Measurements from ENCODE around the gene CEP164. TPM values are rescaled to one million over a fixed set of nuclear protein-coding genes. Genes with fewer than 3 reads are reported as not detected.

CEP164 gene
- total RNA-seq, 1 experiment from 2014 or later: 22.2 TPM

- no TSS peak for BruUV-seq (replicated peaks)
- CTCF ChIA-PET: no interaction called here
- Histone ChIP-seq H3K9me3 (ENCODE audit: control insufficient read depth in 1 of 2, insufficient read depth in 1 of 2, low read depth in 1 of 2, low read length in 2 of 2) (no peaks in the 10 kb centered on the region), H3K36me3 (ENCODE audit: control insufficient read depth in 1 of 2, insufficient read depth in 2 of 2, low read length in 2 of 2) (no peaks in the 10 kb centered on the region), H3K4me3 (replicated peaks in 1 of 2; ENCODE audit: low read depth in 1 of 2, low read length in 2 of 2) (peak overlapping the region; percentile 65 to 68), H2AFZ (ENCODE audit: low read depth, low read length, poor library complexity, severe bottlenecking) (no peak overlapping the region), H3K79me2 (ENCODE audit: insufficient read depth, low read length) (no peaks in the 10 kb centered on the region), H4K20me1 (ENCODE audit: insufficient read depth) (no peaks in the 10 kb centered on the region), H3K9me2 (ENCODE audit: insufficient read depth) (no peaks in the 10 kb centered on the region), H3K9ac (ENCODE audit: low read length) (no peak overlapping the region), H3K4me1 (ENCODE audit: control insufficient read depth in 1 of 2, insufficient read depth in 2 of 2, low read length in 2 of 2) (peaks cover 7 to 16% of the 10 kb centered on the region in 2 experiments; a peak in 3 of 4 replicates), H3K27ac (ENCODE audit: low read depth, low read length) (no peak overlapping the region), H3K4me2 (ENCODE audit: low read length) (peak overlapping the region; percentile 92), H3K27me3 (ENCODE audit: insufficient read depth, low read length) (no peaks in the 10 kb centered on the region)
- DNase-seq (ENCODE audit: low read depth, low spot score) (no peak), ATAC-seq (no peak)
- no peak for TF ChIP-seq CEBPB (IDR thresholded peaks at IDR 0.05; ENCODE audit: low read depth)
- TF ChIP-seq JUND (IDR thresholded peaks at IDR 0.05): no peak
- TF ChIP-seq CBX3 (IDR thresholded peaks at IDR 0.05; ENCODE audit: low read depth): no peak
- no peak for TF ChIP-seq POLR2AphosphoS5 (IDR thresholded peaks at IDR 0.05; ENCODE audit: low read depth, low read length)
- TF ChIP-seq SIN3A (IDR thresholded peaks at IDR 0.05; ENCODE audit: low read depth): no peak
- TF ChIP-seq ELF1 (IDR thresholded peaks at IDR 0.05; ENCODE audit: borderline replicate concordance, low read depth): no peak
- TF ChIP-seq EZH2 (IDR thresholded peaks at IDR 0.05): no peak
- no peak for TF ChIP-seq POLR2A (IDR thresholded peaks at IDR 0.05; ENCODE audit: borderline replicate concordance, extremely low read depth, insufficient read depth, insufficient read length)
- no peak for TF ChIP-seq EGR1 (IDR thresholded peaks at IDR 0.05; ENCODE audit: low read depth)
- no peak for TF ChIP-seq RAD21 (IDR thresholded peaks at IDR 0.05; ENCODE audit: low read depth)
- TF ChIP-seq REST (IDR thresholded peaks at IDR 0.05; ENCODE audit: low read depth): no peak
- TF ChIP-seq ZNF274 (IDR thresholded peaks at IDR 0.05; ENCODE audit: low read depth, low read length): no peak
- no peak for TF ChIP-seq EZH2phosphoT487 (IDR thresholded peaks at IDR 0.05; ENCODE audit: borderline replicate concordance)
- no peak for TF ChIP-seq SP1 (IDR thresholded peaks at IDR 0.05; ENCODE audit: low read depth)
- no peak for TF ChIP-seq YY1 (IDR thresholded peaks at IDR 0.05; ENCODE audit: extremely low read depth, insufficient replicate concordance, low read depth, low read length)
- TF ChIP-seq FOSL1 (IDR thresholded peaks at IDR 0.05; ENCODE audit: low read depth): no peak
- TF ChIP-seq ATF3 (IDR thresholded peaks at IDR 0.05): no peak
- no peak for TF ChIP-seq SRF (IDR thresholded peaks at IDR 0.05; ENCODE audit: low read depth)
- RAD21 ChIA-PET (ENCODE audit: low non-redundant PET in 1 of 2, low total read pairs in 2 of 2, uncharacterized antibody in 2 of 2, unreplicated experiment in 2 of 2): no interaction called here
- POLR2A ChIA-PET: interaction anchor here (2.0 kb wide), 1 partner anchor 13 kb away, joined by 10 read pairs; the partner anchor contains the start of gene CEP164
- intact Hi-C loops (cut with micrococcal nuclease): no loop called here
Measured at GRCh38 chr11:117314840-117315239, 12.8 kb upstream of the CEP164 start.
